ENCODE data around the gene HSD17B14.

GRCh38 chr19:48804496-48804895 is 31.8 kb downstream of the HSD17B14 start:
- TF ChIP-seq, protein P1, sequence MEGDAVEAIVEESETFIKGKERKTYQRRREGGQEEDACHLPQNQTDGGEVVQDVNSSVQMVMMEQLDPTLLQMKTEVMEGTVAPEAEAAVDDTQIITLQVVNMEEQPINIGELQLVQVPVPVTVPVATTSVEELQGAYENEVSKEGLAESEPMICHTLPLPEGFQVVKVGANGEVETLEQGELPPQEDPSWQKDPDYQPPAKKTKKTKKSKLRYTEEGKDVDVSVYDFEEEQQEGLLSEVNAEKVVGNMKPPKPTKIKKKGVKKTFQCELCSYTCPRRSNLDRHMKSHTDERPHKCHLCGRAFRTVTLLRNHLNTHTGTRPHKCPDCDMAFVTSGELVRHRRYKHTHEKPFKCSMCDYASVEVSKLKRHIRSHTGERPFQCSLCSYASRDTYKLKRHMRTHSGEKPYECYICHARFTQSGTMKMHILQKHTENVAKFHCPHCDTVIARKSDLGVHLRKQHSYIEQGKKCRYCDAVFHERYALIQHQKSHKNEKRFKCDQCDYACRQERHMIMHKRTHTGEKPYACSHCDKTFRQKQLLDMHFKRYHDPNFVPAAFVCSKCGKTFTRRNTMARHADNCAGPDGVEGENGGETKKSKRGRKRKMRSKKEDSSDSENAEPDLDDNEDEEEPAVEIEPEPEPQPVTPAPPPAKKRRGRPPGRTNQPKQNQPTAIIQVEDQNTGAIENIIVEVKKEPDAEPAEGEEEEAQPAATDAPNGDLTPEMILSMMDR (CRISPR knock-in tag; IDR thresholded peaks at IDR 0.05), result no peak
- TF ChIP-seq BRD4 (CRISPR knock-in tag; IDR thresholded peaks at IDR 0.05) (no peak), SMAD3 (CRISPR knock-in tag; IDR thresholded peaks at IDR 0.05) (no peak), PBX2 (CRISPR knock-in tag; IDR thresholded peaks at IDR 0.05) (no peak), PTBP1 (IDR thresholded peaks at IDR 0.05; ENCODE audit: low read depth, low read length, poor library complexity, severe bottlenecking) (no peak), AGO1 (IDR thresholded peaks at IDR 0.05; ENCODE audit: low read depth, low read length, poor library complexity, severe bottlenecking) (no peak), RERE (CRISPR knock-in tag; IDR thresholded peaks at IDR 0.05; ENCODE audit: low read depth) (no peak), TFDP2 (CRISPR knock-in tag; IDR thresholded peaks at IDR 0.05) (no peak)

All from HepG2 (cell line).